Suprapubic skin (tissue), 4 donors: Measurements from ENCODE around the gene MAPKAPK3.

Experiments used
- EP300 ChIP-seq: sonication (generic); formaldehyde crosslinking; IDR thresholded peaks from one replicate; pipeline ENCODE4 v1.6.1; 2017; ENCODE audit warnings: antibody characterized with exemption
- POLR2AphosphoS5 ChIP-seq, 3 donors: sonication (generic); formaldehyde crosslinking; IDR thresholded peaks; one replicate each; pipeline ENCODE4 v1.6.1; 2017; ENCODE audit warnings: antibody characterized with exemption in 3 of 3

DNA sequence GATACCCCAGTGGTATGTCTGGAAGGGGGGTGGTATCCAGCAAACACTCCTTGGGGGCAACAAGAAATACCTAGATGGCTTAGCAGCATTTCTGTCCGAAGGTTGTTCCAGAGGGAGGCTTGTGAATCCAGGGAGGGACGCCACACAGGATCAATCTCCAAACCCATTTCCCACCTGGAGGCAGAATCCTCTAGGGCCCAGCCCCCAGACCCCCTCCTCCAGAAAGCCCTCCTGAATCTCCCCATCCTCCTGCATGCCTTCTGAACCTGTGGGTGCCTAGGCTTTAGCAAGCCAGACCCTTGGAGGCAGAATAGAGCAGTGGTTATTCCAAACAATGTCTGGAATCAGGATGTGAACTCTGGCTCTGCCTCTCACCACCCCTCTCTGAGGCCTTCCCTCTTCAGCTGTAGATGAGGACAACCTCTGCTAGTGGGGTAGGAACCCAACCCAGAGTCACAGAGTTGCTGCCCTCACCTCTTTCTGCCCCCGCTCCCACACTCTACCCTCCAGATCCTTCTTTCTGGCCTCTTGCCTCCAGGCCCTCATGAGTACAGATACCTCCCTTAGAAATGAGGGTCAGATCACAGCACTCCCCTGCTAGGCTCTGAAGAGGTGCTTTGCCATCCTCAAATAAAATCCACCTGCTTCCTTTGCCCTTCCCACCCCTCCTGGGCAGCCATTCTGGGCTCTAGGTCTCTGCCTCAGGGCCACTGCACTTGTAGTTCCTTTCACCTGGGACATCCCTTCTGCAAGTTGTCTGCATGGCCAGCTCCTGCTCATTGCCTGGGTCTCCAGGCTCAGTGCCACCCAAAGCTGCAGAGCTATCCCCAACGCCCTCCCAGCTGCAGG, 13.5 kb upstream of the MAPKAPK3 start:
- TF ChIP-seq POLR2AphosphoS5 (IDR thresholded peaks at IDR 0.05) (no peak), EP300 (no peak)
